ENCODE data around the gene TBC1D19. TPM values are rescaled to one million over a fixed set of nuclear protein-coding genes. Genes with fewer than 3 reads are reported as not detected.

Gene TBC1D19
- total and polyA plus RNA-seq, 9 of the 15 experiments (the other 6 are each of a cell fraction or from before 2014, with no cell fraction given) = 0.73 to 5.6 (median 3.7) TPM

GRCh38 chr4:26619784-26620183 lies 35.9 kb downstream of the TBC1D19 start (continued):
- TF ChIP-seq ZBTB40 (IDR thresholded peaks at IDR 0.05) (no peak), ZBTB40 (CRISPR knock-in tag; IDR thresholded peaks at IDR 0.05) (no peak), SMARCA5 (IDR thresholded peaks at IDR 0.05) (no peak), LCOR (CRISPR knock-in tag; IDR thresholded peaks at IDR 0.05) (no peak), ZNF518B (CRISPR knock-in tag; IDR thresholded peaks at IDR 0.05) (no peak), MCM5 (IDR thresholded peaks at IDR 0.05; ENCODE audit: low read depth) (no peak), POLR2AphosphoS2 (IDR thresholded peaks at IDR 0.05; ENCODE audit: low read length) (no peak)
